ENCODE results near the gene FSIP1.

The FSIP1 gene

GRCh38 chr15:39756806-39757522 lies 25.7 kb downstream of the FSIP1 start:
- peak; percentile 39 to 75 for DNase-seq

GRCh38 chr15:39752991-39753390 lies 29.6 kb downstream of the FSIP1 start:
- no peak for DNase-seq

- no peak for DNase-seq
Observed at GRCh38 chr15:39752246-39752645, 30.4 kb downstream of the FSIP1 start.

- no peak for DNase-seq
Observed at GRCh38 chr15:39748276-39748675, 34.4 kb downstream of the FSIP1 start.

- DNase-seq = no peak
Observed at GRCh38 chr15:39747326-39747725, 35.3 kb downstream of the FSIP1 start.

- DNase-seq = no peak
Observed at GRCh38 chr15:39746714-39747276, 35.8 kb downstream of the FSIP1 start.

GRCh38 chr15:39746176-39746575 lies 36.5 kb downstream of the FSIP1 start:
- DNase-seq = no peak

- DNase-seq = no peak
Observed at GRCh38 chr15:39745415-39745814, 37.2 kb downstream of the FSIP1 start.

- no peak for DNase-seq
Observed at GRCh38 chr15:39744334-39745103, 38.1 kb downstream of the FSIP1 start.

- no peak for DNase-seq
Observed at GRCh38 chr15:39743611-39744010, 39.0 kb downstream of the FSIP1 start.

GRCh38 chr15:39741258-39741657 lies 41.4 kb downstream of the FSIP1 start:
- DNase-seq = no peak

GRCh38 chr15:39738998-39739397 lies 43.6 kb downstream of the FSIP1 start:
- DNase-seq = no peak

GRCh38 chr15:39737196-39737550 lies 45.5 kb downstream of the FSIP1 start:
- no peak for DNase-seq

- DNase-seq = no peak
Observed at GRCh38 chr15:39736412-39737195, 46.0 kb downstream of the FSIP1 start.

GRCh38 chr15:39735120-39735717 lies 47.4 kb downstream of the FSIP1 start:
- DNase-seq = no peak

GRCh38 chr15:39731266-39731665 lies 51.4 kb downstream of the FSIP1 start:
- DNase-seq = no peak

- no peak for DNase-seq
Observed at GRCh38 chr15:39730552-39730951, 52.1 kb downstream of the FSIP1 start.

- DNase-seq = no peak
Observed at GRCh38 chr15:39729500-39729899, 53.1 kb downstream of the FSIP1 start.

GRCh38 chr15:39728845-39729244 lies 53.8 kb downstream of the FSIP1 start:
- DNase-seq = no peak

- no peak for DNase-seq
Observed at GRCh38 chr15:39721893-39722292, 60.7 kb downstream of the FSIP1 start.

- DNase-seq = no peak
Observed at GRCh38 chr15:39720621-39721611, 61.7 kb downstream of the FSIP1 start.

- no peak for DNase-seq
Observed at GRCh38 chr15:39720081-39720480, 62.6 kb downstream of the FSIP1 start.

Measured in NCI-H446 (cell line).